22Rv1 (cell line): ENCODE data around the gene CD86.
"Not testable (repeated sequence)": the region's sequence is repeated elsewhere in the genome, so short reads cannot be mapped to it uniquely, and the experiment has no call there.

ENCODE experiments used
- H3K27ac ChIP-seq: fragments of 450-650 bp; 2 replicates; pipeline ENCODE4 v1.5.1; 2017
- CTCF ChIP-seq: fragments of 450-650 bp; IDR thresholded peaks from 2 replicates; pipeline ENCODE4 v1.5.1; 2017; ENCODE audit warnings: mild to moderate bottlenecking
- ZFX ChIP-seq: fragments of 450-650 bp; IDR thresholded peaks from 2 replicates; pipeline ENCODE4 v1.6.1; 2017; ENCODE audit warnings: antibody characterized with exemption, borderline replicate concordance

Gene CD86

GRCh38 chr3:122151480-122151879 lies 96.3 kb downstream of the CD86 start:
- H3K27ac ChIP-seq, result no peak overlapping the region
- TF ChIP-seq ZFX (no peak), CTCF (no peak)

GRCh38 chr3:122164983-122165382 lies 109.8 kb downstream of the CD86 start:
- H3K27ac ChIP-seq, result not testable (repeated sequence)

GRCh38 chr3:122167630-122168029 lies 112.5 kb downstream of the CD86 start:
- TF ChIP-seq CTCF, result no peak
- TF ChIP-seq ZFX, result no peak

GRCh38 chr3:122168044-122168443 lies 112.9 kb downstream of the CD86 start:
- TF ChIP-seq CTCF (no peak), ZFX (no peak)
- no peak overlapping the region for H3K27ac ChIP-seq

More at GRCh38 chr3:122167630-122168029, 112.5 kb downstream of the CD86 start:
- no peak overlapping the region for H3K27ac ChIP-seq

- TF ChIP-seq ZFX (no peak), CTCF (no peak)
- no peak overlapping the region for H3K27ac ChIP-seq
These were observed 114.7 kb downstream of the CD86 start for GRCh38 chr3:122169911-122170310.
